Measurements from ENCODE around the gene COL9A3. TPM values are rescaled to one million over a fixed set of nuclear protein-coding genes. Genes with fewer than 3 reads are reported as not detected.

COL9A3 gene
- total RNA-seq, 1 donor from 2014 or later, result 78.7 TPM

DNA sequence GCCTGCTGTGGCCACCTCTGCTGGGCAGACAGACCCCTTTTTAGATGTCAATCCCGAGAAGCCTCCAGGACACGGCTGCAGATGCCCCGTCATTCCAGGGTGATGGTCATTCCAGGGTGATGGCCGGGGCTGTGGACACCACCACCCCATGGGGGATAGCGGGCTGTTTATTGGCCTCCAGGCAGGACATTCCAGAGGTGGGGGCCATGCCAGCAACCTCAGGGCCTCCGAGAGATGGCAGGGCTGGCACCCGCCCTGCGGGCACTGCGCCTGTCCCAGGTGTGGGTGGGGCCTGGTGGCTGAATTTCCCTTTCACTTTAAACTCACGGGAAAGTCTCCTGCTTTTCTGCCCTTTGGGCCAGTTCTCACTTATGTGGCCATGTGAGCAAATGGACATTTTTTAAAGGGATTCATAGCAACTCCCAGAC, 14.5 kb downstream of the COL9A3 start:
- H3K36me3 Mint-ChIP-seq (ENCODE audit: unreplicated experiment), result no peaks in the 10 kb centered on the region
- no peak for DNase-seq
- peak overlapping the region; percentile 54 for H3K4me3 Mint-ChIP-seq (ENCODE audit: unreplicated experiment)
- TF ChIP-seq, protein P1, sequence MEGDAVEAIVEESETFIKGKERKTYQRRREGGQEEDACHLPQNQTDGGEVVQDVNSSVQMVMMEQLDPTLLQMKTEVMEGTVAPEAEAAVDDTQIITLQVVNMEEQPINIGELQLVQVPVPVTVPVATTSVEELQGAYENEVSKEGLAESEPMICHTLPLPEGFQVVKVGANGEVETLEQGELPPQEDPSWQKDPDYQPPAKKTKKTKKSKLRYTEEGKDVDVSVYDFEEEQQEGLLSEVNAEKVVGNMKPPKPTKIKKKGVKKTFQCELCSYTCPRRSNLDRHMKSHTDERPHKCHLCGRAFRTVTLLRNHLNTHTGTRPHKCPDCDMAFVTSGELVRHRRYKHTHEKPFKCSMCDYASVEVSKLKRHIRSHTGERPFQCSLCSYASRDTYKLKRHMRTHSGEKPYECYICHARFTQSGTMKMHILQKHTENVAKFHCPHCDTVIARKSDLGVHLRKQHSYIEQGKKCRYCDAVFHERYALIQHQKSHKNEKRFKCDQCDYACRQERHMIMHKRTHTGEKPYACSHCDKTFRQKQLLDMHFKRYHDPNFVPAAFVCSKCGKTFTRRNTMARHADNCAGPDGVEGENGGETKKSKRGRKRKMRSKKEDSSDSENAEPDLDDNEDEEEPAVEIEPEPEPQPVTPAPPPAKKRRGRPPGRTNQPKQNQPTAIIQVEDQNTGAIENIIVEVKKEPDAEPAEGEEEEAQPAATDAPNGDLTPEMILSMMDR (IDR thresholded peaks at IDR 0.05; ENCODE audit: partially characterized antibody, unreplicated experiment), result no peak
- H3K9me3 Mint-ChIP-seq (ENCODE audit: unreplicated experiment), result no peaks in the 10 kb centered on the region
- peaks cover 4% of the 10 kb centered on the region for H3K27me3 Mint-ChIP-seq (ENCODE audit: unreplicated experiment)
- peaks cover 28% of the 10 kb centered on the region for H3K4me1 Mint-ChIP-seq (ENCODE audit: low read depth, unreplicated experiment)
- peak overlapping the region; percentile 78 for H3K27ac Mint-ChIP-seq (ENCODE audit: unreplicated experiment)

DNA sequence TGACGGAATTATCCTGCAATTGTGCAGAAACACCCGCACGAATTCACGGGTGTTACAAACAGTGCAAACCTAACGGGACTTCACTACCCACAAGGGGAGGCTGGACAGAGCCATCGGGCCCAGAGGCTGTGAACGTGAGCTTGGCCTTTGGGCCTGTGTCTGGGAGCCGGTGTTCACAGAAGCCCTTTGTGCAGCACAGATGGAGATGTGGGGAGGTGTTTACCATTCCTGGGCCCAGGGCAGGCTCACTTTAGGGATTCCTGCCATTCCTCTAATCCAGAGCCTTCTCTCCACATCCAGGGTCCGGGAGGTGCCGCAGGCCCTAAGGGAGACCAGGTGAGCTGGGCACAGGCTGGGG, 15.0 kb downstream of the COL9A3 start:
- H3K27me3 Mint-ChIP-seq (ENCODE audit: unreplicated experiment), result peaks cover 4% of the 10 kb centered on the region
- H3K4me1 Mint-ChIP-seq (ENCODE audit: low read depth, unreplicated experiment), result peaks cover 28% of the 10 kb centered on the region
- no peaks in the 10 kb centered on the region for H3K9me3 Mint-ChIP-seq (ENCODE audit: unreplicated experiment)
- peak overlapping the region; percentile 78 for H3K27ac Mint-ChIP-seq (ENCODE audit: unreplicated experiment)
- TF ChIP-seq, protein P1 (IDR thresholded peaks at IDR 0.05; ENCODE audit: partially characterized antibody, unreplicated experiment), result no peak
- H3K4me3 Mint-ChIP-seq (ENCODE audit: unreplicated experiment), result peak overlapping the region; percentile 54
- no peak for DNase-seq
- no peaks in the 10 kb centered on the region for H3K36me3 Mint-ChIP-seq (ENCODE audit: unreplicated experiment)

GRCh38 chr20:62832212-62832922, 15.5 kb downstream of the COL9A3 start:
- H3K36me3 Mint-ChIP-seq (ENCODE audit: unreplicated experiment), result no peaks in the 10 kb centered on the region
- TF ChIP-seq, protein P1 (IDR thresholded peaks at IDR 0.05; ENCODE audit: partially characterized antibody, unreplicated experiment), result no peak
- peaks cover 28% of the 10 kb centered on the region for H3K4me1 Mint-ChIP-seq (ENCODE audit: low read depth, unreplicated experiment)
- peak overlapping the region; percentile 78 for H3K27ac Mint-ChIP-seq (ENCODE audit: unreplicated experiment)
- peaks cover 4% of the 10 kb centered on the region for H3K27me3 Mint-ChIP-seq (ENCODE audit: unreplicated experiment)
- H3K4me3 Mint-ChIP-seq (ENCODE audit: unreplicated experiment), result peak overlapping the region; percentile 7
- DNase-seq, result peak; percentile 50
- H3K9me3 Mint-ChIP-seq (ENCODE audit: unreplicated experiment), result no peaks in the 10 kb centered on the region

DNA sequence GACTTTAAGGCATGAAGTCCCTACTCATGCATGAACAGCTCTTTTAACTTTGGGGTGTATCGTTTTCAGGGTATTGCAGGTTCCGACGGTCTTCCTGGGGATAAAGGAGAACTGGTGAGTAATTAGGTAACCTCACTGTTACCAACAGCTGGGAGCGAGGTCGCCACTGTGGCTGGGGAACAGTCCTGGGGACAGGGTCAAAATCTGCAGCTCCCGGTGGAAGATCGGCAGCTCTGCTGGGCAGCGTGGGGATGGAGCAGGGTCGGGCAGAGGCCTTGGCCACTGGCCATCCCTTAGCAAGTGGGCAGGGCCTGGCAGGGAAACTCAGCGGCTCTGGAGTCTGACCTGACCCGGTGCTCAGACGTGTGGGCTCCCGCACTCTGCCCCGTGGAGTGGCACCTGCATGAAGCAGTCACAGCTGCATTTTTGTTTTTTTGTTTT, 16.1 kb downstream of the COL9A3 start:
- H3K4me3 Mint-ChIP-seq (ENCODE audit: unreplicated experiment), result peak overlapping the region; percentile 7
- peaks cover 24% of the 10 kb centered on the region for H3K4me1 Mint-ChIP-seq (ENCODE audit: low read depth, unreplicated experiment)
- TF ChIP-seq, protein P1 (IDR thresholded peaks at IDR 0.05; ENCODE audit: partially characterized antibody, unreplicated experiment), result no peak
- H3K36me3 Mint-ChIP-seq (ENCODE audit: unreplicated experiment), result no peaks in the 10 kb centered on the region
- no peak for DNase-seq
- H3K27ac Mint-ChIP-seq (ENCODE audit: unreplicated experiment), result peak overlapping the region; percentile 25
- H3K9me3 Mint-ChIP-seq (ENCODE audit: unreplicated experiment), result no peaks in the 10 kb centered on the region
- peaks cover 4% of the 10 kb centered on the region for H3K27me3 Mint-ChIP-seq (ENCODE audit: unreplicated experiment)

DNA sequence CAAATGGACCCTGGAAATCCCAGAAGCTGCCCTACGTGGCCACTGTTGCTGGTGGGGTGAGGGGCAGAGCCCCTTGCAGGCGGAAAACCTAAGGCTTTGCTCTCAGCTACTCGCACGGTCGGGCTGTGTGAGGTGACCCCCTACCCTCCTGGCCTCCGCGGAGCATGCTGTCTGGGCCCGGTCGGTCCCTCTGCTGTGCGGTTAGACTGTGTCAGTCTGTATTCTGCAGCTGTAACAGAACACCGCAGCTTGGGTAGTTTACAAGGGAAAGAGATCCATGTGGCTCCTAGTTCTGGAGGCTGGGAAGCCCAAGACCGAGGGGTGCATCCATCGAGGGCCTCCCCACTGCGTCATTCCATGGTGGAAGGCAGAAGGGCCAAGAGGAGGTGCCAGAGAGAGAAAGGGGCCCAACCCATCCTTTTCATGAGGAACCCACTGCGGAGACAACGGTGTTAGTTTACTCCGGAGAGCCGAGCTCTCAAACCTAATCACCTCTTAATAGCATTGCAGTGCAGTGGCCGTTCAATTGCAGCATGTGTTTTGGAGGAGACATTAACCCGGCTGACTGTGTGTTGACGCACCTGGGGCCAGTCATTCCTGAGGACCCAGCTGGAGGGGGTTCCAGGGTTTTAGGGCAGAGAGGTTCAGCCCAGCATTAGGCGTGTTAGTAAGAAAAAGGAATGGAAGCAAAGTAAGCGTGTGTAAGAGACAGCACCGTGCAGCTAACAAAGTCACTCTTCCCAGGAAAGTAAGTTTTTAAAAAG, 18.3 kb downstream of the COL9A3 start:
- Mint-ChIP-seq H3K9me3 (ENCODE audit: unreplicated experiment) (no peaks in the 10 kb centered on the region), H3K27ac (ENCODE audit: unreplicated experiment) (peak overlapping the region; percentile 17), H3K36me3 (ENCODE audit: unreplicated experiment) (no peaks in the 10 kb centered on the region), H3K4me1 (ENCODE audit: low read depth, unreplicated experiment) (peaks cover 26% of the 10 kb centered on the region), H3K4me3 (ENCODE audit: unreplicated experiment) (peak overlapping the region; percentile 25), H3K27me3 (ENCODE audit: unreplicated experiment) (peaks cover 4% of the 10 kb centered on the region)
- DNase-seq, result peak; percentile 19
- TF ChIP-seq, protein P1 (IDR thresholded peaks at IDR 0.05; ENCODE audit: partially characterized antibody, unreplicated experiment), result no peak
